ENCODE data around the gene PDE8B. TPM values are rescaled to one million over a fixed set of nuclear protein-coding genes. Genes with fewer than 3 reads are reported as not detected.

Gene PDE8B
- polyA plus RNA-seq, 1 donor (not counting 4 experiments of a cell fraction or from before 2014, with no cell fraction given): not detected

GRCh38 chr5:77223653-77224052 is 13.2 kb downstream of the PDE8B start:
- dilution Hi-C loops (cut with MboI; ENCODE audit: extremely low pct_ligation_motif_present, low sequenced_read_pairs): no loop called here
- no peak for FAIRE-seq
- H3K4me2 ChIP-seq (ENCODE audit: control insufficient read depth, extremely low read depth, insufficient read depth, low read depth, low read length): no peak overlapping the region

GRCh38 chr5:77224672-77225355 is 14.3 kb downstream of the PDE8B start:
- Histone ChIP-seq H3K4me3 (ENCODE audit: control insufficient read depth in 2 of 3, extremely low read depth in 1 of 3, insufficient read depth in 2 of 3, low read depth in 1 of 3, low read length in 3 of 3) (no peak overlapping the region), H3K36me3 (ENCODE audit: control insufficient read depth in 2 of 2, extremely low read depth in 1 of 2, insufficient read depth in 2 of 2, low read length in 2 of 2) (no peaks in the 10 kb centered on the region), H3K27me3 (ENCODE audit: control insufficient read depth, extremely low read depth, insufficient read depth, low read length) (peaks cover 3% of the 10 kb centered on the region), H3K4me2 (ENCODE audit: control insufficient read depth, extremely low read depth, insufficient read depth, low read depth, low read length) (no peak overlapping the region), H3K9ac (ENCODE audit: control insufficient read depth, extremely low read depth, insufficient read depth, low read length) (no peak overlapping the region), H3K27ac (ENCODE audit: control insufficient read depth, insufficient read depth, low read length) (no peak overlapping the region), H3K9me1 (ENCODE audit: control insufficient read depth, extremely low read depth, insufficient read depth, low read length) (no peaks in the 10 kb centered on the region), H2AFZ (ENCODE audit: control insufficient read depth, low read length) (no peak overlapping the region), H3K79me2 (ENCODE audit: control insufficient read depth, insufficient read depth, low read length) (no peaks in the 10 kb centered on the region), H4K20me1 (ENCODE audit: control insufficient read depth, extremely low read depth, insufficient read depth, low read length) (no peaks in the 10 kb centered on the region), H3K4me1 (ENCODE audit: control insufficient read depth, extremely low read depth, insufficient read depth, low read length) (no peaks in the 10 kb centered on the region), H3K9me3 (ENCODE audit: control insufficient read depth, low read depth, low read length) (no peaks in the 10 kb centered on the region)
- FAIRE-seq: no peak
- no peak for TF ChIP-seq EZH2 (IDR thresholded peaks at IDR 0.05; ENCODE audit: low read length)
- TF ChIP-seq, protein P1, sequence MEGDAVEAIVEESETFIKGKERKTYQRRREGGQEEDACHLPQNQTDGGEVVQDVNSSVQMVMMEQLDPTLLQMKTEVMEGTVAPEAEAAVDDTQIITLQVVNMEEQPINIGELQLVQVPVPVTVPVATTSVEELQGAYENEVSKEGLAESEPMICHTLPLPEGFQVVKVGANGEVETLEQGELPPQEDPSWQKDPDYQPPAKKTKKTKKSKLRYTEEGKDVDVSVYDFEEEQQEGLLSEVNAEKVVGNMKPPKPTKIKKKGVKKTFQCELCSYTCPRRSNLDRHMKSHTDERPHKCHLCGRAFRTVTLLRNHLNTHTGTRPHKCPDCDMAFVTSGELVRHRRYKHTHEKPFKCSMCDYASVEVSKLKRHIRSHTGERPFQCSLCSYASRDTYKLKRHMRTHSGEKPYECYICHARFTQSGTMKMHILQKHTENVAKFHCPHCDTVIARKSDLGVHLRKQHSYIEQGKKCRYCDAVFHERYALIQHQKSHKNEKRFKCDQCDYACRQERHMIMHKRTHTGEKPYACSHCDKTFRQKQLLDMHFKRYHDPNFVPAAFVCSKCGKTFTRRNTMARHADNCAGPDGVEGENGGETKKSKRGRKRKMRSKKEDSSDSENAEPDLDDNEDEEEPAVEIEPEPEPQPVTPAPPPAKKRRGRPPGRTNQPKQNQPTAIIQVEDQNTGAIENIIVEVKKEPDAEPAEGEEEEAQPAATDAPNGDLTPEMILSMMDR (optimal IDR thresholded peaks at IDR 0.05 in 1 of 3, IDR thresholded peaks at IDR 0.05 in 1 of 3, conservative IDR thresholded peaks at IDR 0.05 in 1 of 3; ENCODE audit: extremely low read depth in 1 of 3, insufficient read depth in 2 of 3, low read length in 3 of 3): no peak
- dilution Hi-C loops (cut with MboI; ENCODE audit: extremely low pct_ligation_motif_present, low sequenced_read_pairs): no loop called here
- DNase-seq (ENCODE audit: low read depth, low spot score): no peak

More at GRCh38 chr5:77223653-77224052, 13.2 kb downstream of the PDE8B start:
- no peaks in the 10 kb centered on the region for H3K9me3 ChIP-seq (ENCODE audit: control insufficient read depth, low read depth, low read length)
- H3K4me1 ChIP-seq (ENCODE audit: control insufficient read depth, extremely low read depth, insufficient read depth, low read length): no peaks in the 10 kb centered on the region
- H3K9ac ChIP-seq (ENCODE audit: control insufficient read depth, extremely low read depth, insufficient read depth, low read length): no peak overlapping the region
- H3K27ac ChIP-seq (ENCODE audit: control insufficient read depth, insufficient read depth, low read length): no peak overlapping the region
- TF ChIP-seq EZH2 (IDR thresholded peaks at IDR 0.05; ENCODE audit: low read length): no peak
- TF ChIP-seq, protein P1 (optimal IDR thresholded peaks at IDR 0.05 in 1 of 3, IDR thresholded peaks at IDR 0.05 in 1 of 3, conservative IDR thresholded peaks at IDR 0.05 in 1 of 3; ENCODE audit: extremely low read depth in 1 of 3, insufficient read depth in 2 of 3, low read length in 3 of 3): no peak
- H2AFZ ChIP-seq (ENCODE audit: control insufficient read depth, low read length): no peak overlapping the region
- H4K20me1 ChIP-seq (ENCODE audit: control insufficient read depth, extremely low read depth, insufficient read depth, low read length): no peaks in the 10 kb centered on the region
- H3K4me3 ChIP-seq (ENCODE audit: control insufficient read depth in 2 of 3, extremely low read depth in 1 of 3, insufficient read depth in 2 of 3, low read depth in 1 of 3, low read length in 3 of 3): no peak overlapping the region
- no peaks in the 10 kb centered on the region for H3K36me3 ChIP-seq (ENCODE audit: control insufficient read depth in 2 of 2, extremely low read depth in 1 of 2, insufficient read depth in 2 of 2, low read length in 2 of 2)
- no peaks in the 10 kb centered on the region for H3K79me2 ChIP-seq (ENCODE audit: control insufficient read depth, insufficient read depth, low read length)
- H3K9me1 ChIP-seq (ENCODE audit: control insufficient read depth, extremely low read depth, insufficient read depth, low read length): no peaks in the 10 kb centered on the region
- no peak for DNase-seq (ENCODE audit: low read depth, low spot score)
- H3K27me3 ChIP-seq (ENCODE audit: control insufficient read depth, extremely low read depth, insufficient read depth, low read length): peaks cover 3% of the 10 kb centered on the region

Measured in keratinocyte (primary cell).